ENCODE measurements around the gene ATRX. TPM values are rescaled to one million over a fixed set of nuclear protein-coding genes. Genes with fewer than 3 reads are reported as not detected.

Gene ATRX
- total RNA-seq, 1 experiment from 2014 or later = 64.0 TPM

DNA sequence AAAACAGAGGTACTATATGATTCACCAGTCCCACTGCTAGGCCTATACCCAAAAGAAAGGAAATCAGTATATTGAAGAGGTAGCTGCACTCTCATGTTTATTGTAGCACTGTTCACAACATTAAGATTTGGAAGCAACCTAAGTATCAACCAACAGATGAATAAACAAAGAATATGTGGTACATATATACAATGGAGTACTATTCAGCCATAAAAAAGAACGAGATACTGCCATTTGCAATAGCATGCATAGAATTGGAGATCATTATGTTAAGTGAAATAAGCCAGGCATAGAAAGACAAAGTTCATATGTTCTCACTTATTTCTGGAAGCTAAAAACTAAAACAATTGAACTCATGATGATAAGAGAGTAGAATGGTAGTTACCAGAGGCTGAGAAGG lies 266.3 kb downstream of the ATRX start:
- Histone ChIP-seq H4K20me1 (ENCODE audit: low read length) (no peaks in the 10 kb centered on the region), H3K27ac (ENCODE audit: low read length) (no peak overlapping the region), H3K27me3 (ENCODE audit: low read length) (no peaks in the 10 kb centered on the region), H2AFZ (ENCODE audit: low read length) (no peak overlapping the region), H3K9me3 (ENCODE audit: low read length) (no peaks in the 10 kb centered on the region), H3K9me2 (replicated peaks; ENCODE audit: low read length) (no peaks in the 10 kb centered on the region), H3K4me1 (ENCODE audit: insufficient read depth, low read length) (no peaks in the 10 kb centered on the region), H3K36me3 (ENCODE audit: low read depth, low read length) (peaks cover 20% of the 10 kb centered on the region), H3K79me2 (ENCODE audit: low read length) (no peaks in the 10 kb centered on the region), H3K4me2 (ENCODE audit: low read length) (no peak overlapping the region), H3K4me3 (ENCODE audit: low read length) (no peak overlapping the region), H3K9ac (ENCODE audit: low read length) (no peak overlapping the region), H3F3A (ENCODE audit: low read length, unreplicated experiment) (no peaks in the 10 kb centered on the region)
- ChIA-PET CTCF (no interaction called here), POLR2A (ENCODE audit: unreplicated experiment) (no interaction called here)
- no TSS peak for BruUV-seq (replicated peaks)
- ATAC-seq (no peak), DNase-seq (no peak)
- intact Hi-C loops (cut with micrococcal nuclease) = loop anchor here (10.0 kb wide), 1 partner anchor 625 kb away; no protein-coding TSS in a partner anchor
- no peak for TF ChIP-seq EZH2phosphoT487 (IDR thresholded peaks at IDR 0.05; ENCODE audit: borderline replicate concordance, low read length)

DNA sequence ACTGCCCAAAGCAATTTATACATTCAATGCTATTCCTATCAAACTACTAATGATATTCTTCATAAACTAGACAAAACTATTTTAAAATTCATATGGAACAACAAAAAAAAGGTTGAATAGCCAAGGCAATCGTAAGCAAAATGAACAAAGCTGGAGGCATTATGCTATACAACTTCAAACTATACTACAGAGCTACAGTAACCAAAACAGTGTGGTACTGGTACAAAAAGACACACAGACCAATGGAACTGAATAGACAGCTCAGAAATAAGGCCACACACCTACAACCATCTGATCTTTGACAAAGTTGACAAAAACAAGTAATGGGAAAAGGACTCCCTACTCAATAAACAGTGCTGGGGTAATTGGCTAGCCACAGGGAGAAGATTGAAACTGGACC lies 271.8 kb downstream of the ATRX start:
- no peaks in the 10 kb centered on the region for H3K9me3 ChIP-seq (ENCODE audit: low read length)
- H3K79me2 ChIP-seq (ENCODE audit: low read length) = no peaks in the 10 kb centered on the region
- no peaks in the 10 kb centered on the region for H3F3A ChIP-seq (ENCODE audit: low read length, unreplicated experiment)
- H4K20me1 ChIP-seq (ENCODE audit: low read length) = no peaks in the 10 kb centered on the region
- no peak overlapping the region for H3K4me2 ChIP-seq (ENCODE audit: low read length)
- no peak overlapping the region for H3K4me3 ChIP-seq (ENCODE audit: low read length)
- no peak for TF ChIP-seq EZH2phosphoT487 (IDR thresholded peaks at IDR 0.05; ENCODE audit: borderline replicate concordance, low read length)
- no peak for TF ChIP-seq EZH2 (IDR thresholded peaks at IDR 0.05; ENCODE audit: low read length, unreplicated experiment)
- TF ChIP-seq, protein P1, sequence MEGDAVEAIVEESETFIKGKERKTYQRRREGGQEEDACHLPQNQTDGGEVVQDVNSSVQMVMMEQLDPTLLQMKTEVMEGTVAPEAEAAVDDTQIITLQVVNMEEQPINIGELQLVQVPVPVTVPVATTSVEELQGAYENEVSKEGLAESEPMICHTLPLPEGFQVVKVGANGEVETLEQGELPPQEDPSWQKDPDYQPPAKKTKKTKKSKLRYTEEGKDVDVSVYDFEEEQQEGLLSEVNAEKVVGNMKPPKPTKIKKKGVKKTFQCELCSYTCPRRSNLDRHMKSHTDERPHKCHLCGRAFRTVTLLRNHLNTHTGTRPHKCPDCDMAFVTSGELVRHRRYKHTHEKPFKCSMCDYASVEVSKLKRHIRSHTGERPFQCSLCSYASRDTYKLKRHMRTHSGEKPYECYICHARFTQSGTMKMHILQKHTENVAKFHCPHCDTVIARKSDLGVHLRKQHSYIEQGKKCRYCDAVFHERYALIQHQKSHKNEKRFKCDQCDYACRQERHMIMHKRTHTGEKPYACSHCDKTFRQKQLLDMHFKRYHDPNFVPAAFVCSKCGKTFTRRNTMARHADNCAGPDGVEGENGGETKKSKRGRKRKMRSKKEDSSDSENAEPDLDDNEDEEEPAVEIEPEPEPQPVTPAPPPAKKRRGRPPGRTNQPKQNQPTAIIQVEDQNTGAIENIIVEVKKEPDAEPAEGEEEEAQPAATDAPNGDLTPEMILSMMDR (conservative IDR thresholded peaks at IDR 0.05; ENCODE audit: low read depth, low read length) = no peak
- ChIA-PET CTCF (no interaction called here), POLR2A (ENCODE audit: unreplicated experiment) (no interaction called here)
- no peak overlapping the region for H3K9ac ChIP-seq (ENCODE audit: low read length)
- 0 out of 2 replicates have a peak, but pooled peaks cover 5% of the 10 kb centered on the region for H3K4me1 ChIP-seq (ENCODE audit: insufficient read depth, low read length)
- intact Hi-C loops (cut with micrococcal nuclease) = loop anchor here (10.0 kb wide), 1 partner anchor 619 kb away; no protein-coding TSS in a partner anchor
- H3K9me2 ChIP-seq (replicated peaks; ENCODE audit: low read length) = no peaks in the 10 kb centered on the region
- no peak overlapping the region for H3K27ac ChIP-seq (ENCODE audit: low read length)
- ATAC-seq = no peak
- peaks cover 7% of the 10 kb centered on the region for H3K36me3 ChIP-seq (ENCODE audit: low read depth, low read length)
- H3K27me3 ChIP-seq (ENCODE audit: low read length) = no peaks in the 10 kb centered on the region
- no peak for DNase-seq
- H2AFZ ChIP-seq (ENCODE audit: low read length) = no peak overlapping the region
- no TSS peak for BruUV-seq (replicated peaks)

DNA sequence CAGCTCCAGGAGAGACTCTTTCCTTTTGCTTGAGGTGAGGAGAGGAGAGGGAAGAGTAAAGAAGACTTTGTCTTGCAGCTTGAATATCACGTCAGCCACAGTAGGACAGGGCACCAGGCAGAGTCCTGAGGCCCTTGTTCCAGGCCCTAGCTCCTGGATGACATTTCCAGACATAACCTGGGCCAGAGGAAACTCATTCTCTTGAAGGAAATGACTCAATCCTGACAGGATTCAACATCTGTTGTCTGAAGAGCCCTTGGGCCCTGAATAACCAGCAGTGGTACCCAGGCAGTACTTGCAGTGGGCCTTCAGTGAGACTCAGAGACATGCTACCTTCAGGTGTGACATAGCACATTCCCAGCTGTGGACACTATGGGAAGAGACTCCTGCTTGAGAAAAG lies 276.0 kb downstream of the ATRX start:
- intact Hi-C loops (cut with micrococcal nuclease) = loop anchor here (10.0 kb wide), 1 partner anchor 615 kb away; no protein-coding TSS in a partner anchor
- Histone ChIP-seq H3K27me3 (ENCODE audit: low read length) (no peaks in the 10 kb centered on the region), H3K4me3 (ENCODE audit: low read length) (no peak overlapping the region), H3K4me1 (ENCODE audit: insufficient read depth, low read length) (0 out of 2 replicates have a peak, but pooled peaks cover 5% of the 10 kb centered on the region), H3K9ac (ENCODE audit: low read length) (no peak overlapping the region), H3K27ac (ENCODE audit: low read length) (no peak overlapping the region), H3F3A (ENCODE audit: low read length, unreplicated experiment) (no peaks in the 10 kb centered on the region), H3K36me3 (ENCODE audit: low read depth, low read length) (peaks cover 7% of the 10 kb centered on the region), H3K9me2 (replicated peaks; ENCODE audit: low read length) (no peaks in the 10 kb centered on the region), H3K9me3 (ENCODE audit: low read length) (no peaks in the 10 kb centered on the region), H3K79me2 (ENCODE audit: low read length) (no peaks in the 10 kb centered on the region), H3K4me2 (ENCODE audit: low read length) (no peak overlapping the region), H2AFZ (ENCODE audit: low read length) (no peak overlapping the region), H4K20me1 (ENCODE audit: low read length) (no peaks in the 10 kb centered on the region)
- ChIA-PET CTCF (no interaction called here), POLR2A (ENCODE audit: unreplicated experiment) (no interaction called here)
- no TSS peak for BruUV-seq (replicated peaks)
- ATAC-seq = peak; percentile 73
- DNase-seq = peak; percentile 29
- TF ChIP-seq EZH2 (IDR thresholded peaks at IDR 0.05; ENCODE audit: low read length, unreplicated experiment) = no peak
- TF ChIP-seq EZH2phosphoT487 (IDR thresholded peaks at IDR 0.05; ENCODE audit: borderline replicate concordance, low read length) = no peak
- TF ChIP-seq, protein P1 (conservative IDR thresholded peaks at IDR 0.05; ENCODE audit: low read depth, low read length) = no peak

Data from PC-3 (cell line).